A549 treated with CpdA at 1 μM for 4 hours (cell line): Measurements from ENCODE around the gene INCA1. TPM values are rescaled to one million over a fixed set of nuclear protein-coding genes. Genes with fewer than 3 reads are reported as not detected.

Experiments used
- total RNA-seq: library from RNA; stranded (reverse); fragments of 200-300 nt; extraction: Qiagen RNA extraction; gene quantifications from 5 replicates; pipeline ENCODE4 v1.2.3, GENCODE V29; 2022; ENCODE audit warnings: low read depth

The INCA1 gene
- total RNA-seq = 1.0 to 1.6 TPM (median 1.3 TPM) in 5 replicates

GRCh38 chr17:4997302-4998026 is at the start of gene INCA1, which contains the start of gene KIF1C:
Gene INCA1, minus strand, starts transcription at chr17:4997522. Its CDS starts 3,085 bp downstream, at chr17:4994437.
Gene KIF1C, plus strand, starts transcription at chr17:4997950. Its CDS starts 2,297 bp downstream, at chr17:5000247.

GRCh38 chr17:5035315-5035714 is 38.0 kb upstream of the INCA1 start, which contains the start of gene SLC52A1:
Gene SLC52A1, minus strand, starts transcription at chr17:5035426. Its CDS starts 820 bp downstream, at chr17:5034606.

GRCh38 chr17:4986951-4987766 is 10.2 kb downstream of the INCA1 start, which contains the start of gene CAMTA2:
Gene CAMTA2, minus strand, starts transcription at chr17:4987675. Its CDS starts 1,453 bp downstream, at chr17:4986222.

GRCh38 chr17:4967539-4968485 is 29.5 kb downstream of the INCA1 start, which contains the start of gene SPAG7:
Gene SPAG7, minus strand, starts transcription at chr17:4967817. Its CDS starts 13 bp downstream, at chr17:4967804.

GRCh38 chr17:4950746-4951204 is 46.5 kb downstream of the INCA1 start, which contains the start of gene ENO3:
Gene ENO3, plus strand, starts transcription at chr17:4951119. Its CDS starts 711 bp downstream, at chr17:4951830.

GRCh38 chr17:4948166-4948930 is 49.0 kb downstream of the INCA1 start, which contains the start of gene PFN1:
Gene PFN1, minus strand, starts transcription at chr17:4948530. Its CDS starts 136 bp downstream, at chr17:4948394.

GRCh38 chr17:4939796-4940554 is 57.3 kb downstream of the INCA1 start, which contains the start of the genes RNF167 and SLC25A11:
Gene RNF167, plus strand, starts transcription at chr17:4940268. Its CDS starts 642 bp downstream, at chr17:4940910.
Gene SLC25A11, minus strand, starts transcription at chr17:4940046. Its CDS starts 136 bp downstream, at chr17:4939910.

Other genes with a start within 250 kb of the INCA1 start
- gene TM4SF5, start 225.6 kb downstream of the INCA1 start, total RNA-seq = 0.48 to 0.91 TPM (median 0.65 TPM) in 5 replicates
- 0.79 to 2.0 TPM (median 1.4 TPM) in 5 replicates for gene VMO1, start 211.2 kb downstream of the INCA1 start, total RNA-seq
- not detected in 5 replicates for gene GLTPD2, start 208.6 kb downstream of the INCA1 start, total RNA-seq
- 459 to 524 TPM (median 508 TPM) in 5 replicates for gene PSMB6, start 201.4 kb downstream of the INCA1 start, total RNA-seq
- gene PLD2, start 190.4 kb downstream of the INCA1 start, total RNA-seq = 18.8 to 28.4 TPM (median 23.5 TPM) in 5 replicates
- 51.5 to 62.4 TPM (median 57.5 TPM) in 5 replicates for gene MINK1, start 164.2 kb downstream of the INCA1 start, total RNA-seq
- gene C17orf107, start 98.0 kb downstream of the INCA1 start, total RNA-seq = 0.22 to 0.38 TPM (median 0.31 TPM) in 5 replicates
- gene CHRNE, start 94.4 kb downstream of the INCA1 start, total RNA-seq = 0.06 to 0.17 TPM (median 0.13 TPM) in 4 of 5 replicates, not detected in the other
- gene GP1BA, start 65.2 kb downstream of the INCA1 start, total RNA-seq = 0.03 TPM in 1 of 5 replicates, not detected in the others
- 54.1 to 83.4 TPM (median 76.5 TPM) in 5 replicates for gene SLC25A11, start 57.5 kb downstream of the INCA1 start, total RNA-seq
- 96.0 to 144 TPM (median 124 TPM) in 5 replicates for gene RNF167, start 57.3 kb downstream of the INCA1 start, total RNA-seq
- gene PFN1, start 49.0 kb downstream of the INCA1 start, total RNA-seq = 2,321 to 2,833 TPM (median 2,776 TPM) in 5 replicates
- gene ENO3, start 46.4 kb downstream of the INCA1 start, total RNA-seq = 48.2 to 65.0 TPM (median 54.7 TPM) in 5 replicates
- gene SPAG7, start 29.7 kb downstream of the INCA1 start, total RNA-seq = 75.7 to 100 TPM (median 76.7 TPM) in 5 replicates
- gene CAMTA2, start 9.8 kb downstream of the INCA1 start, total RNA-seq = 30.5 to 43.3 TPM (median 32.4 TPM) in 5 replicates
- gene KIF1C, start 428 bp upstream of the INCA1 start, total RNA-seq = 101 to 112 TPM (median 103 TPM) in 5 replicates
- gene SLC52A1, start 37.9 kb upstream of the INCA1 start, total RNA-seq = 0.34 to 1.0 TPM (median 0.72 TPM) in 5 replicates
- 0.68 to 1.2 TPM (median 0.89 TPM) in 5 replicates for gene ZFP3, start 80.9 kb upstream of the INCA1 start, total RNA-seq
- gene ZNF232, start 114.4 kb upstream of the INCA1 start, total RNA-seq = 4.1 to 4.7 TPM (median 4.6 TPM) in 5 replicates
- gene USP6, start 118.5 kb upstream of the INCA1 start, total RNA-seq = 0.01 to 0.05 TPM (median 0.03 TPM) in 4 of 5 replicates, not detected in the other
- gene ZNF594, start 194.3 kb upstream of the INCA1 start, total RNA-seq = 1.2 to 2.2 TPM (median 1.5 TPM) in 5 replicates
- not detected in 5 replicates for gene SCIMP, start 237.3 kb upstream of the INCA1 start, total RNA-seq